Immature natural killer cell (primary cell): ENCODE results near the gene FAM124A. TPM values are rescaled to one million over a fixed set of nuclear protein-coding genes. Genes with fewer than 3 reads are reported as not detected.

Experiments
- DNase-seq, 3 donors: peaks; one replicate each; pipeline ENCODE4 v3.0.0; 2022; ENCODE audit warnings: mixed read lengths in 1 of 3
- H3K27ac Mint-ChIP-seq, 6 donors: one replicate each; pipeline ENCODE4 v1.8.0; 2020; ENCODE audit warnings: mixed read lengths in 6 of 6, mild to moderate bottlenecking in 5 of 6, inconsistent platforms in 4 of 6, moderate library complexity in 3 of 6
- H3K27me3 Mint-ChIP-seq, 3 donors: one replicate each; pipeline ENCODE4 v1.8.0; 2020 to 2021; ENCODE audit warnings: low read depth in 3 of 3, mild to moderate bottlenecking in 3 of 3, mixed read lengths in 3 of 3, moderate library complexity in 3 of 3, inconsistent platforms in 1 of 3
- H3K36me3 Mint-ChIP-seq, 3 donors: one replicate each; pipeline ENCODE4 v1.8.0; 2020; ENCODE audit warnings: mixed read lengths in 3 of 3, inconsistent platforms in 2 of 3, mild to moderate bottlenecking in 2 of 3
- H3K4me1 Mint-ChIP-seq, 2 donors: one replicate each; pipeline ENCODE4 v1.8.0; 2020; ENCODE audit warnings: inconsistent platforms in 2 of 2, mild to moderate bottlenecking in 2 of 2, mixed read lengths in 2 of 2, moderate library complexity in 1 of 2
- H3K4me3 Mint-ChIP-seq, 5 donors: one replicate each; pipeline ENCODE4 v1.8.0; 2020; ENCODE audit warnings: mild to moderate bottlenecking in 5 of 5, mixed read lengths in 5 of 5, inconsistent platforms in 3 of 5, moderate library complexity in 3 of 5
- H3K9me3 Mint-ChIP-seq, 6 donors: one replicate each; pipeline ENCODE4 v1.8.0; 2020; ENCODE audit warnings: mild to moderate bottlenecking in 6 of 6, mixed read lengths in 6 of 6, inconsistent platforms in 4 of 6, moderate library complexity in 3 of 6
- polyA plus RNA-seq, 3 donors: library from polyadenylated mRNA; unstranded; fragments of 300-500 nt; fragmentation: Illumina TruSeq; gene quantifications; one replicate each; pipeline ENCODE4 v1.2.3, GENCODE V29; 2021

FAM124A gene
- polyA plus RNA-seq, 3 donors from 2014 or later: 0.03 TPM; not detected in 2

DNA sequence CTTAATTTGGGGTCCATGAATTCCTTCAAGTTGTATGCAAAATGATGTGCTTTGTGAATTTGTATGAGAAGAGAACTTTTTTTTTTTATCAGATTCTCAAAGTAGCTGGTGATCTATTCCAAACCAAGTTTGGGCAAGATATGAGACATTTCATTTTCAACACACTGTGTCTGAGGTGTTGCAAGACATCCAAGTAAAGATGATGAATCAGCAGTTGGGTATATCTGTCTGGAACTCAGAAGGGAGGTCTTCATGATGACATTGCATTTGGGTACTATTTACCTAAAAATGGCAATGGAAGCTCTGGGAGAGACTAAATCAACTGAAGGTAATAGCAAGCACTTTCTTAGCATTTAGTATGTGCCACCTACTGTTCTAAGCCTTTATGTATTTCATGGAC lies 2.8 kb downstream of the FAM124A start:
- Mint-ChIP-seq H3K4me3 (peak overlapping the region in 2 of 5 donors; percentile 4 to 34), H3K27ac (no peak overlapping the region), H3K36me3 (peaks cover 0 to 3% (median 0%) of the 10 kb centered on the region in 3 donors), H3K27me3 (peaks cover 4 to 34% (median 16%) of the 10 kb centered on the region in 3 donors), H3K9me3 (peaks cover 0 to 2% (median 0%) of the 10 kb centered on the region in 6 donors), H3K4me1 (peaks cover 1 to 6% of the 10 kb centered on the region in 2 donors)
- no peak for DNase-seq

DNA sequence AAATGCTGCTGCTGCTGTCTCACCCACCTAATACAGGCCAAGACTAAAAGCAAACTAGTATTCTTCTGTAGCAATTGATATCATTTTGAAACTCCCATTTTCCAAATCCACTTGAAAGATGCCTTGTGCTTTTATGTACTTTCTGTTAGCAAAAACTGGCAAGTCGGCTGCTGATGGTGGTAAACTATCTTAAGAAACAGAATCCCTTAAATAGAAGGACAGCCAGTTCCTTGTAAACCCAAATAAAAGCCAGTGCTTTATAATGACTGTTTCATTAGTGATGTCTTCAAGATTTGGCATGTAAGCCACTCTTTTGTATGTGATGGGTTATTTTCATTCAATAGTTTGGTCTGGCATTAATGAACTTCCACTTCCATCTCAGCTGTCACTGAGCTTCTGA lies 5.2 kb downstream of the FAM124A start:
- Mint-ChIP-seq H3K4me1 (peaks cover 1 to 6% of the 10 kb centered on the region in 2 donors), H3K9me3 (peaks cover 0 to 2% (median 0%) of the 10 kb centered on the region in 6 donors)
- DNase-seq: no peak

DNA sequence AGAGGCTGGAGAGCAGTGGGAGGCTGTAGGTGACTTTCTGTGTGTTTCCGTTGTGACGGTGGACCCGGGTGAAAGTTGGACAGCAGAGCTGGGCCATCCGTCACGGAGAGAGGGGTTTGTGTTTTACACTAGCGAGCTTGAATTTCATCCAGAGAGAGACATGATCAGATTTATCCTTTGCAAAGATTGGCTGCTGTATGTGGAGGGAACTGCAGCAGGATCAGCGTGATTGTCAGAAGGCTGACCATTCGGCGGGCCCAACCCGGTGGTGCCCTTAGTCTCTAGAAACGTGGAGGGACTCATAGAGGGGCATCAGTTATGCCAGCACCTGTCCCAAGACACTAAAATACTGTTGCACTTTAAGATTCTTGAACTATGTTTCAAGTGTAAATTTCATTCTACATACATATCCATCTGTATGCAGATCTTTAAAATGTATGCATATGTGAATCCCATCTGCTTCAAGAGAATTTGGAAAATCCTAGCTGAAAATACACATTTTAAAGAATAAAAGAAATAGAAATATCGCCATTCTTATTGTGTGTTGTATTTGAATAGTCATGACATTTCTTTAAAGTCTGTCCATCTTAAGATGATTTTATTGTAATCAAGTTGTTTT lies 7.0 kb downstream of the FAM124A start:
- Mint-ChIP-seq H3K27ac (no peak overlapping the region), H3K27me3 (peaks cover 2 to 34% (median 4%) of the 10 kb centered on the region in 3 donors), H3K36me3 (peaks cover 0 to 3% (median 0%) of the 10 kb centered on the region in 3 donors)

More for the DNA sequence above, 5.2 kb downstream of the FAM124A start:
- peaks cover 0 to 3% (median 0%) of the 10 kb centered on the region in 3 donors for H3K36me3 Mint-ChIP-seq
- H3K27me3 Mint-ChIP-seq: peaks cover 0 to 34% (median 14%) of the 10 kb centered on the region in 3 donors
- no peak overlapping the region for H3K4me3 Mint-ChIP-seq
- H3K27ac Mint-ChIP-seq: no peak overlapping the region

DNA sequence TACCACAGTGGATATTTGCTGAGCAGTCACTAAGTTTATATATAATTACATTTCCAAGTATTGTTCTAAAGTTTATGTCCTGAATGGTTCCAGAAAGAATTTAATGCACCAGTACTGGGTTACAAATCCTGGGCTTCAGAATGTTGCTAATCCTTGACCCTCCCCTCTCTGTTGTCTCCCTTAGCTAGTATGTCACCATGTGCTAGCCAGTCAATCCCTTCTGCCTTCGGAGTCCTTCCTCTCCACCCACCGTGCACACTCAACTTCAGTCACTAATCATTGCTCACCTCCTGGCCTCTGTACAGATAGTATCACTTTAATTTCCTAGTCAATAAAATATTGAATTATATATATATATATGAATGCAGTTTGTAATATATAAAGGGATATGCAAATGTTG lies 7.5 kb downstream of the FAM124A start:
- peaks cover 0 to 1% (median 0%) of the 10 kb centered on the region in 6 donors for H3K9me3 Mint-ChIP-seq
- no peak overlapping the region for H3K27ac Mint-ChIP-seq
- H3K27me3 Mint-ChIP-seq: peaks cover 2 to 28% (median 3%) of the 10 kb centered on the region in 3 donors
- H3K36me3 Mint-ChIP-seq: peaks cover 0 to 3% (median 0%) of the 10 kb centered on the region in 3 donors
- DNase-seq: no peak
- H3K4me1 Mint-ChIP-seq: no peaks in the 10 kb centered on the region
- no peak overlapping the region for H3K4me3 Mint-ChIP-seq

More for the DNA sequence above, 7.0 kb downstream of the FAM124A start:
- no peak for DNase-seq
- peaks cover 0 to 2% (median 0%) of the 10 kb centered on the region in 6 donors for H3K9me3 Mint-ChIP-seq
- no peak overlapping the region for H3K4me3 Mint-ChIP-seq
- H3K4me1 Mint-ChIP-seq: no peaks in the 10 kb centered on the region

DNA sequence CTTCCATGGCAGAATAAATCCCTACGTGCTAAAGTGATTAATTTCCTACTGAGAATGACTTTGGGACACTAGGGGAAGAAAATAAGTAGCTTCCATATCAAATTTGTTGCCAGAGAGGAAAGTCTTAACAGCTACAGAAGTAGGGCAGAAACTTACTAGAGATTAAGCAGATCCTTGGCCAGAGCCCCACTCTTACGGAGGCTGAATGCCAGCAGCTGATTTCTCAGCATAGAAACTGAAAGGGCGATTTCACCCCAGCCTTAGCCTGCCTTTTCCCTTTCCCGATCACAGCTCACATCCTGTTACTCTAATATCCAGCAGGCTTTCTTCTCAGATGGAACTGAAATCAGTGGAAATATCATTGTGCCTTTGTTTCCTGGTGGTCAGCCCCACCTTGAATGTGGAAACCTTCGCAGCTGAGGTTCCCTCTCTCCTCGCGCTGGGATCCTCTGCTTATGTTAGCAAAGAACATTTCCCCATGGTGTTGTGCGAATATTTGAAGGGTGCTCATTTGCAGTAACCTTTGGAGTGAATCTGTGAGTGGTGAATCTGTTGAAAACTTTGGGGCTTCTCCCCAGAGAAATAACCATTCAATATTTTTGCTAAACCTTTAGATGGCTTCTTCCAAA lies 8.4 kb downstream of the FAM124A start:
- Mint-ChIP-seq H3K27me3 (peaks cover under 1 to 25% (median 2%) of the 10 kb centered on the region in 3 donors), H3K9me3 (no peaks in the 10 kb centered on the region), H3K36me3 (peaks cover 0 to under 1% (median 0%) of the 10 kb centered on the region in 3 donors), H3K27ac (no peak overlapping the region), H3K4me1 (no peaks in the 10 kb centered on the region), H3K4me3 (no peak overlapping the region)
- DNase-seq: no peak

DNA sequence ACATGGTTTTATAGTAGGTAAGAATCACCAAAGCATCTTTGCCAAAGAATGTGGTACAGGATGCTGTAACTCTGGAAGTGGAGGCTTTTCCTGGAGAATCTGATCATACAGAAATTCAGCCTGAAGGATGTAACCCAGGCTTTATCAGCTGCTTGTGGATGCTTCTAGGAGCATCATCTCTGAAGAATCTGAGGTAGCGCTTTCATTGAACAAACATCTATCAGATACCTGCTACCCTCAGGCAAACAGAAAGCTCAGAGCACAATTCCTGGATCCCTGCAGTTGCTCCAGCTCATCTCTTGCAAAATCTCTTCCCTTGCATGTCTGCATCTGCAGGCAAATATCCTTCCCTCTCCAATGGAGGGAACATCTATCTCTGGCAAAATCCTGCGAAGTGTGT lies 9.3 kb downstream of the FAM124A start:
- Mint-ChIP-seq H3K27ac (no peak overlapping the region), H3K9me3 (no peaks in the 10 kb centered on the region), H3K4me1 (no peaks in the 10 kb centered on the region), H3K4me3 (no peak overlapping the region), H3K27me3 (peaks cover 4 to 21% (median 6%) of the 10 kb centered on the region in 3 donors), H3K36me3 (no peaks in the 10 kb centered on the region)
- DNase-seq: no peak

DNA sequence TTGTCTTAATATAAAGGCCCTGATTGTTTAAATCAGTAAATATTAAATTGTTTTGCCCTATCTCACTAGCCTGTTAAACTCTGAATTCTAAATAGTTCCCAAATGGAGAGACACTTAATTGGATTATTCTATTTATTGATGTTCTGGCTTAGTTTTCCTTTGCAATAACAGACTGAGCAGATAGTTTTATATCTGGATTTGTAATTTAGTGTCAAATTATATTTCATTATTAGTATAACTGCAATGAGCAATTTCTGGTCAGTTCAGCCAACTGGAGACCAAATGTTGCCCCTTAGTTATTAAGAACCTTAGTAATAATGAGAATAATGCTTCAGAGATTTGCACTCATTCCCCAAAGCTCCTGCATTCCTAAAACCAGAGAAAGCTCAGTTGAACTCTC lies 10.1 kb downstream of the FAM124A start:
- Mint-ChIP-seq H3K27me3 (peaks cover 5 to 20% (median 6%) of the 10 kb centered on the region in 3 donors), H3K9me3 (no peaks in the 10 kb centered on the region), H3K27ac (no peak overlapping the region), H3K4me1 (peaks cover 0 to 4% of the 10 kb centered on the region in 2 donors), H3K4me3 (no peak overlapping the region), H3K36me3 (no peaks in the 10 kb centered on the region)
- DNase-seq: no peak

DNA sequence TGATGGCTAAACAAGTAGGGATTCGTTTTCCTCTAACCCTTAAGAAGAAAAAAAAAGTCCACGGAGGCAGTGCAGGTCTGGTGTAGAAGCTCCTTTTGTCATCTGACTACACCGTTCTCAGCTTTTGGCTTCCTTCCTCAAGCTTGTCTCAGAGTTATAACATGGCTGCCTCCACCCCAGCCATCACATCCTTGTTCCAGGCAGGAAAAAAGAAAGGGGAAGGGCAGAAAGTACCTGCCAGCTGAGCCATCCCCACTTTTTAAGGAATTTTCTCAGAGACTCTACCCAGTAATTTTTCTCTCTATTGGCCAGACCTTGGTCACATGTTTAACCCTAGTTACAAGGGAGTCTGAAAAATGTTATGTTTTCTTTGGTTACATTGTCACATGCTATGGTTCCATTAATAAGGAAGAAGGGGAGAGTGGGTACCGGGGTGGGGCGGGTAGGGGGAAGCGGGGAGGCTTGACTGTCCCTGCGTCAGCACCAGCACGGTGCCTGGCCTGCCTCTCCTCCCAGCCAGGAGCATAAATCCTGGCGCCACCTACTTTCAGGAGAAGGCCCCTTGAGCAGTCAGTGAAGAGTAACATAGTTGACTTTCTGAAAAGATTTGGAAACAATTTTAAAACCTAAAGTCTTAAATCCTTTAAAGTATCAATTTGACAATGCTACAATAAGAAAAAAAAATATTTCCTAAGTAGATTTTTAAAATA lies 11.1 kb downstream of the FAM124A start:
- peaks cover 6 to 18% (median 9%) of the 10 kb centered on the region in 3 donors for H3K27me3 Mint-ChIP-seq
- no peaks in the 10 kb centered on the region for H3K9me3 Mint-ChIP-seq
- DNase-seq: no peak
- peaks cover 4 to 13% of the 10 kb centered on the region in 2 donors for H3K4me1 Mint-ChIP-seq
- H3K27ac Mint-ChIP-seq: no peak overlapping the region
- H3K36me3 Mint-ChIP-seq: no peaks in the 10 kb centered on the region
- no peak overlapping the region for H3K4me3 Mint-ChIP-seq

DNA sequence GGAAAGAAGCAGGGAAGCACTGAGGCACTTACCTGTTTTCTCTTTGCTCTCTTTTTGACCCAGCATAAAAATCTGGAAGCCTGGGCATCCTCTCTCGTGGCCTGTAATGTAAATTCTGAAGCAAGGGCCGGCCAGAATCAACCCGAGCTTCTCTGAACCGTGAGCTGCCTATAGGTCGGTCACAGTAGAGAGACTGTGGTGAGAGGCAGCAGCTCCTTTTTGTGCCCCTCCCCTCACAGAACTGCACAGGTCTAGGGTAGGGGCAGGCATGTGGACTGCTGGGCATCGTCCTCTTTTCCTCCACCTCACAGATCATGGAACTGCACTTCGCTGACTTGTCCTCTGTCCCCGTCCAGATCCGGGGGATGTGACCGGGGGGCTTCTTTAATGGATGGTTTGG lies 12.5 kb downstream of the FAM124A start:
- no peak overlapping the region for H3K27ac Mint-ChIP-seq
- no peak overlapping the region for H3K4me3 Mint-ChIP-seq
- no peaks in the 10 kb centered on the region for H3K36me3 Mint-ChIP-seq
- H3K4me1 Mint-ChIP-seq: peaks cover 4 to 16% of the 10 kb centered on the region in 2 donors
- DNase-seq: no peak
- peaks cover 6 to 13% (median 9%) of the 10 kb centered on the region in 3 donors for H3K27me3 Mint-ChIP-seq
- H3K9me3 Mint-ChIP-seq: no peaks in the 10 kb centered on the region

DNA sequence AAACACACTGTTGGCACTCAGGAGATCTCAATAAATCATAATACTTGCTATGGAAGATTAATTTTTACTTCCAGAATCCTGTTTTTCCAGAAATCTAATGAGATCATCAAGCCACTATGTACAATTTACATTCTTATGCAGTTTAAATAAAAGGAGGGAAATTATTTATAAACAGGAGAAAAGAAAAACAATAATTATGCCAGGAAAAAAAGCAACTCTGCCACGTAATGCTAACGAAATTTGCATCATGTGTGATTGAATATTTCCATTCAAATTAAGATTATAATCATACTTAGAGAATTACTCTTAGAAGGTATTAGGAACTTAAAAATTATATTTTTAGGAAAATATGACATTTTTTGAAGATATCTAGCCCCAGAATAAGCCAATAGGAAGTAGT lies 13.0 kb downstream of the FAM124A start:
- H3K9me3 Mint-ChIP-seq: no peaks in the 10 kb centered on the region
- no peak overlapping the region for H3K4me3 Mint-ChIP-seq
- no peak for DNase-seq
- H3K36me3 Mint-ChIP-seq: no peaks in the 10 kb centered on the region
- peaks cover 4 to 16% of the 10 kb centered on the region in 2 donors for H3K4me1 Mint-ChIP-seq
- H3K27ac Mint-ChIP-seq: no peak overlapping the region
- peaks cover 6 to 17% (median 9%) of the 10 kb centered on the region in 3 donors for H3K27me3 Mint-ChIP-seq

DNA sequence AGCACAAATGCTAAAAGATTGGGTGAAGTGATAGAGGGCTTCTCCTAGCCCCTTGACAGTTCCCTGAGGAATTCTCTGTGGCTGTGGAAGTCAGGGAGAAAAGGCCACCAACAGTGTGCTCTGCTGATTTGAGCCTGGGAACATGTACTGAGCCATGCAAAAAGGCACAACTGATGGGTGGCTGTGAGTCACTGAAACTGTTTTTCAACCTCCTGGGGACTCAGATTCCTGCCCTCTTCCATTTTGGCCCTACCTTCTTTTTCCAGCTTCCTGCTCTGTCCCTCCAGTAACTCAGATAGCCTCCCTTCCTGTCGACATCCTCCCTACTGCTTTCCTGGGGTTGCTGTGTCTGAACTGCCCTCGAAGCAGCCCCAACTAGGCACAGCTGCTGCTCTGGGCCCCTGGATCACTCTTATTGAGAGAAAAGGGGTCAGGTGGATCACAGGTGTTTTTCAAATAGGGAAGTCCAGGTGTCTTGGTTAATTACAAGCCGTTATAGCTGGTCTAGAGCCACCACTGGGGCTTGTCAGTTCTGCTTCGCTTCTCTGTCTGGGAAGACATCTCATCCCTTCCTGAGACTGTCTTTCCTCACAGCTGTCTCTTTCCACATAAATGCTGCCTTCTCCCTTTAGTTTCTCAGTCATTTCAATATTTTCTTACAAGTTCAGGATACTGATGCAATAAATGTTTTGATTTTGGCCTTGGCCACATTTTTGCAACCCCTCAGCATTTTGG lies 13.7 kb downstream of the FAM124A start:
- Mint-ChIP-seq H3K36me3 (no peaks in the 10 kb centered on the region), H3K27me3 (peaks cover 6 to 18% (median 9%) of the 10 kb centered on the region in 3 donors), H3K27ac (no peak overlapping the region), H3K4me1 (peaks cover 4 to 16% of the 10 kb centered on the region in 2 donors), H3K4me3 (no peak overlapping the region), H3K9me3 (no peaks in the 10 kb centered on the region)
- DNase-seq: no peak

DNA sequence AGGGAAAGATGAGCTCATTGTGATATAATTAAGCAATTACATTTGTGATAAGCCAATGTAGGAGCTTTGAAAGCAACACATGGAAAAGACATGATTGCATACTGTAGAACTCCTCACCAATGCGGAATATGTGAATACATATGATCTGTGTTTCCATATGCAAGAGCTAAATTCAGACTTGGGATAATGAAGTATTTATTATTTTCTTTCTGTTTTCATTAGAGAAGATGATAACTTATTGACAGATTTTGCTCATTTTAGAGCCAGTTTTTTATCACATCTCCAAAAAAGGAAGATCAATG lies 14.2 kb downstream of the FAM124A start:
- no peak overlapping the region for H3K4me3 Mint-ChIP-seq
- peaks cover 6 to 16% (median 9%) of the 10 kb centered on the region in 3 donors for H3K27me3 Mint-ChIP-seq
- H3K36me3 Mint-ChIP-seq: no peaks in the 10 kb centered on the region
- no peak for DNase-seq
- H3K27ac Mint-ChIP-seq: no peak overlapping the region
- no peaks in the 10 kb centered on the region for H3K9me3 Mint-ChIP-seq
- peaks cover 4 to 16% of the 10 kb centered on the region in 2 donors for H3K4me1 Mint-ChIP-seq

DNA sequence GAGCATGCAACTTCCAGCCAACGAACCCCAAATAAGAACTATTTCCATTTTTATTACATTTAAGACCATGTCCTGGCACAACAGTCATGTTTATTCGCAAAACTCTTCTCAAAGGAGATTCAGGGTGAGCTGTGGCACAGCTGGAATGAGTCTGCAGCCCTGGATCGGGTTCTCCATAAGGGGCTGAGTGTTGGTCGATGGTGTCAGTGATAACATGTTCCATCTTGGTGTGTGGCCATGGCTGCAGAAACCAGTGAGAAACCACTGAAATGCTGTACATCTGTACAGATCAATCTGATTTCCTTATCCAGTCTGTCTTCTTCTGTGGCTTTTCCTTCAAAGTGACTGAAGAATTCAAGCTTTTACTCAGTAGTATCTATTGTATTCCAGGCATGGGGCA lies 15.2 kb downstream of the FAM124A start:
- Mint-ChIP-seq H3K36me3 (no peaks in the 10 kb centered on the region), H3K4me1 (peaks cover 4 to 16% of the 10 kb centered on the region in 2 donors), H3K9me3 (no peaks in the 10 kb centered on the region)

More for the DNA sequence above, 15.2 kb downstream of the FAM124A start:
- no peak overlapping the region for H3K27ac Mint-ChIP-seq
- DNase-seq: peak in 1 of 3 donors; percentile 2
- H3K27me3 Mint-ChIP-seq: peaks cover 6 to 13% (median 9%) of the 10 kb centered on the region in 3 donors
- H3K4me3 Mint-ChIP-seq: no peak overlapping the region
